ENCODE results near the gene GAS7. TPM values are rescaled to one million over a fixed set of nuclear protein-coding genes. Genes with fewer than 3 reads are reported as not detected.

GAS7 gene
- total and polyA plus RNA-seq, 7 donors = 1.4 to 16.9 (median 7.0) TPM

GRCh38 chr17:10115536-10115932 lies 82.9 kb downstream of the GAS7 start:
- no peak overlapping the region for H3K27ac ChIP-seq
- 69 to 82% (median 79%) methylated on average over 4 of the region's 4 CpGs for WGBS, 3 donors
- intact Hi-C loops (cut with DNase I) = loop anchor here in 1 of 2 donors (10.0 kb wide), 1 partner anchor 91 kb away; no protein-coding TSS in a partner anchor
- H3K4me1 ChIP-seq = peaks cover 4% of the 10 kb centered on the region
- TF ChIP-seq, protein P1, sequence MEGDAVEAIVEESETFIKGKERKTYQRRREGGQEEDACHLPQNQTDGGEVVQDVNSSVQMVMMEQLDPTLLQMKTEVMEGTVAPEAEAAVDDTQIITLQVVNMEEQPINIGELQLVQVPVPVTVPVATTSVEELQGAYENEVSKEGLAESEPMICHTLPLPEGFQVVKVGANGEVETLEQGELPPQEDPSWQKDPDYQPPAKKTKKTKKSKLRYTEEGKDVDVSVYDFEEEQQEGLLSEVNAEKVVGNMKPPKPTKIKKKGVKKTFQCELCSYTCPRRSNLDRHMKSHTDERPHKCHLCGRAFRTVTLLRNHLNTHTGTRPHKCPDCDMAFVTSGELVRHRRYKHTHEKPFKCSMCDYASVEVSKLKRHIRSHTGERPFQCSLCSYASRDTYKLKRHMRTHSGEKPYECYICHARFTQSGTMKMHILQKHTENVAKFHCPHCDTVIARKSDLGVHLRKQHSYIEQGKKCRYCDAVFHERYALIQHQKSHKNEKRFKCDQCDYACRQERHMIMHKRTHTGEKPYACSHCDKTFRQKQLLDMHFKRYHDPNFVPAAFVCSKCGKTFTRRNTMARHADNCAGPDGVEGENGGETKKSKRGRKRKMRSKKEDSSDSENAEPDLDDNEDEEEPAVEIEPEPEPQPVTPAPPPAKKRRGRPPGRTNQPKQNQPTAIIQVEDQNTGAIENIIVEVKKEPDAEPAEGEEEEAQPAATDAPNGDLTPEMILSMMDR (IDR thresholded peaks at IDR 0.05) = no peak
- H3K4me3 ChIP-seq = no peak overlapping the region
- peaks cover 0 to 6% (median 1%) of the 10 kb centered on the region in 3 donors for H3K27me3 ChIP-seq (ENCODE audit: insufficient read depth in 3 of 3, low read length in 2 of 3)
- H3K36me3 ChIP-seq (ENCODE audit: insufficient read depth in 1 of 2, low read depth in 1 of 2) = no peaks in the 10 kb centered on the region
- ATAC-seq (no peak), DNase-seq (no peak)
- no peaks in the 10 kb centered on the region for H3K9me3 ChIP-seq

GRCh38 chr17:10114931-10115535 lies 83.4 kb downstream of the GAS7 start:
- TF ChIP-seq, protein P1 (IDR thresholded peaks at IDR 0.05) = no peak

GRCh38 chr17:10112962-10113361 lies 85.4 kb downstream of the GAS7 start:
- Histone ChIP-seq H3K36me3 (ENCODE audit: insufficient read depth in 1 of 2, low read depth in 1 of 2) (no peaks in the 10 kb centered on the region), H3K27ac (no peak overlapping the region), H3K9me3 (no peaks in the 10 kb centered on the region), H3K4me3 (no peak overlapping the region), H3K27me3 (ENCODE audit: insufficient read depth in 3 of 3, low read length in 2 of 3) (peaks cover 0 to 6% (median 1%) of the 10 kb centered on the region in 3 donors), H3K4me1 (peaks cover 2% of the 10 kb centered on the region)
- TF ChIP-seq, protein P1 (IDR thresholded peaks at IDR 0.05) = no peak
- ATAC-seq (no peak), DNase-seq (no peak)
- intact Hi-C loops (cut with DNase I) = loop anchor here in 1 of 2 donors (10.0 kb wide), 1 partner anchor 88 kb away; no protein-coding TSS in a partner anchor
- 43 to 57% (median 52%) methylated on average over 4 of the region's 4 CpGs for WGBS, 3 donors

More at GRCh38 chr17:10114931-10115535, 83.4 kb downstream of the GAS7 start:
- Histone ChIP-seq H3K27ac (peak overlapping the region; percentile 61), H3K4me3 (no peak overlapping the region), H3K9me3 (no peaks in the 10 kb centered on the region), H3K36me3 (ENCODE audit: insufficient read depth in 1 of 2, low read depth in 1 of 2) (no peaks in the 10 kb centered on the region), H3K27me3 (ENCODE audit: insufficient read depth in 3 of 3, low read length in 2 of 3) (peaks cover 0 to 6% (median 1%) of the 10 kb centered on the region in 3 donors), H3K4me1 (peaks cover 4% of the 10 kb centered on the region)
- WGBS, 3 donors = 4 to 6% (median 6%) methylated on average over 11 of the region's 11 CpGs
- intact Hi-C loops (cut with DNase I) = loop anchor here in 1 of 2 donors (10.0 kb wide), 1 partner anchor 90 kb away; no protein-coding TSS in a partner anchor
- DNase-seq = peak; percentile 94 to 96
- peak; percentile 85 to 90 (median 86) for ATAC-seq

DNA sequence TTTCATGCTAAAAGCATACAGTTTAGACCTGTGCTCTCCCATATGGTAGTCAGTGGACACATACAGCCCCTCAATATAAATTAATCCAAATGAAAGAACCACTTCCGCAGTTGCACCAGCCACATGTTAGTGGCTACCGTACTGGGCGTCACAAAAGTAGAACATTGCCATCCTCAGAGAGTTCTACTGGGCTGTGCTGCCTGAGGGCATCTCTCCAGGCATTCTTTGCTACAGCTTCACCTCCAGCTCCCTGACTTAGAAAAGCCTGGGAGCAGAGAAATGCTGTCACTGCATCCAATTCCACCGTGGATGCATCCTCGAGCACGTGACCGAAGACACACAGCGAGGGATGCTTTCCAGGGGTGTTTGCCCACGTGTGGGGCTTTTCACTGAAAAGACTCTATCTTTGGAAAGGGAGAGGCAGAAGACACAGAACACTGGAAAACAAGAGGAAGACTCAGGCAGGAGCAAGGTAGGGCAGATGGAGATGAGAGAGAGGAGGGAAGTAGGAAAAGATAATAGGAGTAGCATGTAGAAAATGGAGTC lies 86.4 kb downstream of the GAS7 start:
- H3K4me1 ChIP-seq = no peaks in the 10 kb centered on the region
- intact Hi-C loops (cut with DNase I) = loop anchor here in 1 of 2 donors (10.0 kb wide), 1 partner anchor 87 kb away; no protein-coding TSS in a partner anchor

More for the DNA sequence above, 86.4 kb downstream of the GAS7 start:
- ATAC-seq (no peak), DNase-seq (no peak)
- no peak overlapping the region for H3K27ac ChIP-seq
- no peaks in the 10 kb centered on the region for H3K36me3 ChIP-seq (ENCODE audit: insufficient read depth in 1 of 2, low read depth in 1 of 2)
- TF ChIP-seq, protein P1 (IDR thresholded peaks at IDR 0.05) = no peak
- peaks cover 0 to 6% (median 1%) of the 10 kb centered on the region in 3 donors for H3K27me3 ChIP-seq (ENCODE audit: insufficient read depth in 3 of 3, low read length in 2 of 3)
- no peak overlapping the region for H3K4me3 ChIP-seq
- no peaks in the 10 kb centered on the region for H3K9me3 ChIP-seq
- 60 to 78% (median 67%) methylated on average over 9 of the region's 9 CpGs for WGBS, 3 donors

Measured in psoas muscle (tissue), 8 donors.